PC-3 (cell line): Measurements from ENCODE around the gene ZNF512B. TPM values are rescaled to one million over a fixed set of nuclear protein-coding genes. Genes with fewer than 3 reads are reported as not detected.

Experiments used
- ATAC-seq: fragments of 200-7000 bp; cut with Tn5 transposase; 2 replicates; pipeline ENCODE4 v1.9.1; 2020; ENCODE audit warnings: mild to moderate bottlenecking, moderate library complexity
- BruUV-seq: library from RNA; stranded (reverse); fragments of 400-500 nt; replicated peaks from 2 replicates; lab custom pipeline; 2021; lab: Mats Ljungman, UMichigan
- CTCF ChIA-PET: fragments of 300-600 bp; sonication (Branson Sonifier 250); formaldehyde crosslinking; loops from one replicate; lab custom pipeline; 2022; ENCODE audit warnings: antibody characterized with exemption; lab: Charles Lee
- POLR2A ChIA-PET: fragments of 300-600 bp; sonication (Branson Sonifier 250); formaldehyde crosslinking; loops from one replicate; lab custom pipeline; 2022; ENCODE audit warnings: antibody characterized with exemption; ENCODE audit not compliant: unreplicated experiment; lab: Charles Lee
- DNase-seq: peaks from one replicate; pipeline ENCODE4 v3.0.0-alpha.2; 2015
- H2AFZ ChIP-seq: fragments of 300-600 bp; sonication (generic); 2 replicates; pipeline ENCODE4 v1.6.0; 2016; ENCODE audit warnings: antibody characterized with exemption, low read length
- H3F3A ChIP-seq: fragments of 300-600 bp; sonication (generic); one replicate; pipeline ENCODE4 v1.6.0; 2017; ENCODE audit warnings: antibody characterized with exemption, low read length, control low read depth, mild to moderate bottlenecking; ENCODE audit not compliant: unreplicated experiment
- H3K27ac ChIP-seq: fragments of 300-600 bp; sonication (generic); 2 replicates; pipeline ENCODE4 v1.5.1; 2016; ENCODE audit warnings: mild to moderate bottlenecking, low read length
- H3K27me3 ChIP-seq: fragments of 300-600 bp; sonication (generic); 2 replicates; pipeline ENCODE4 v1.6.1; 2016; ENCODE audit warnings: low read length, mixed read lengths
- H3K36me3 ChIP-seq: fragments of 300-600 bp; sonication (generic); 2 replicates; pipeline ENCODE4 v1.6.1; 2016; ENCODE audit warnings: low read depth, mixed run types, low read length, mixed read lengths
- H3K4me1 ChIP-seq: fragments of 300-600 bp; sonication (generic); 2 replicates; pipeline ENCODE4 v1.5.1; 2016; ENCODE audit warnings: low read length; ENCODE audit not compliant: insufficient read depth
- H3K4me2 ChIP-seq: fragments of 300-600 bp; sonication (generic); 2 replicates; pipeline ENCODE4 v1.6.0; 2016; ENCODE audit warnings: low read length
- H3K4me3 ChIP-seq: fragments of 300-600 bp; sonication (generic); 2 replicates; pipeline ENCODE4 v1.5.1; 2016; ENCODE audit warnings: mild to moderate bottlenecking, low read length, mixed read lengths
- H3K79me2 ChIP-seq: fragments of 300-600 bp; sonication (generic); 2 replicates; pipeline ENCODE4 v1.6.1; 2017; ENCODE audit warnings: low read length, mixed read lengths
- H3K9ac ChIP-seq: fragments of 300-600 bp; sonication (generic); 2 replicates; pipeline ENCODE4 v1.6.0; 2016; ENCODE audit warnings: mild to moderate bottlenecking, low read length
- H3K9me2 ChIP-seq: fragments of 300-600 bp; sonication (generic); replicated peaks from 2 replicates; pipeline ENCODE4 v1.6.1; 2016; ENCODE audit warnings: mixed run types, low read length, mixed read lengths
- H3K9me3 ChIP-seq: fragments of 300-600 bp; sonication (generic); 2 replicates; pipeline ENCODE4 v1.6.1; 2016; ENCODE audit warnings: low read length, mixed read lengths
- H4K20me1 ChIP-seq: fragments of 300-600 bp; sonication (generic); 2 replicates; pipeline ENCODE4 v1.6.1; 2016; ENCODE audit warnings: low read length, mixed read lengths
- EZH2 ChIP-seq: fragments of 300-600 bp; sonication (generic); IDR thresholded peaks from one replicate; pipeline ENCODE4 v1.6.1; 2017; ENCODE audit warnings: antibody characterized with exemption, mild to moderate bottlenecking, low read length; ENCODE audit not compliant: unreplicated experiment
- EZH2phosphoT487 ChIP-seq: fragments of 300-600 bp; sonication (generic); IDR thresholded peaks from 2 replicates; pipeline ENCODE4 v1.6.1; 2018; ENCODE audit warnings: mild to moderate bottlenecking, antibody characterized with exemption, low read length, borderline replicate concordance
- intact Hi-C: fragments of 100-400 bp; cut with micrococcal nuclease; formaldehyde crosslinking; loops from 2 replicates; pipeline ENCODE4 v1.9.0; 2023
- microRNA-seq: library from miRNA; unstranded; fragments of <30 nt; microRNA quantifications from one replicate; pipeline ENCODE4 v1.1.0, GENCODE V29; 2020; ENCODE audit not compliant: unreplicated experiment
- total RNA-seq: library from RNA; depleted of rRNA; stranded (reverse); fragments of >200 nt; gene quantifications from 2 replicates; pipeline ENCODE4 v1.2.3, GENCODE V29; 2014; rRNA removed
- TF ChIP-seq, protein P1 (sequence below): fragments of 300-600 bp; sonication (generic); conservative IDR thresholded peaks from 2 replicates; pipeline ENCODE4 v1.5.1; 2017; ENCODE audit warnings: antibody characterized with exemption, low read depth, mild to moderate bottlenecking, low read length

Gene ZNF512B
- total RNA-seq, 1 experiment from 2014 or later: 18.0 TPM

DNA sequence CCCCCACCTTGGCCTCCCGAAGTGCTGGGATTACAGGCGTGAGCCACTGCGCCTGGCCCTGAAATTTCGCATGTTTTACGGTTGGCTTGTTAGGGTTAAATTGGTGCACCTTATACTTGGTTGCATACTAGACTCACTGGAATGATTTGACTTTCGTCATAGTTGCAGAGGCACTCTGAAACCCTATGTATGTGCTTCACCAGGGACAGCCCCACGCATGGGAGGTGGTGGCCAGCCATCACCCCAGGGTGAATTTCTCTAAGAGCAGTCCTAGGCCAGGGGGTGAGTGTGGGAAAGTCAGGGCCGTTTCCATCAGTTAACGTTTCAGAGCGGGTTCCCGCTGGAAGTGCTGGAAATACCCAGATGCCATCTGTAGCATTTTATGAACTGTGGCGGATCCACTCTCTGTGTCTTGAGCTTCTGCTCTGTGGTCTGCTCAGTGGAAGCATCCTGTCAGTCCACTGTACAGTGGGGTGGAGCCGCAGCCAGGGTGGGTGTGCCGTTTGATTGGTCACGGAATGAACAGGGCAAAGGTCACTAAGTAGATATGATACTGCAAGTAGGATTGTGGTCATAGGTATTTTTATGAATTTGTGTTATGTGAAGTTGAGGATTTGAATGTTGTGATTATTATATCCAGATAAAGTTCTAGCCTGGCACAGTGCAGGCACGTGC is 61.6 kb downstream of the ZNF512B start:
- peaks cover 95% of the 10 kb centered on the region for H3K79me2 ChIP-seq
- ChIA-PET POLR2A (no interaction called here), CTCF (interaction anchor here (0.7 kb wide), 1 partner anchor 48 kb away, joined by 3 read pairs; the partner anchor contains the start of gene UCKL1)
- TF ChIP-seq EZH2phosphoT487 (no peak), EZH2 (no peak)
- TF ChIP-seq, protein P1, sequence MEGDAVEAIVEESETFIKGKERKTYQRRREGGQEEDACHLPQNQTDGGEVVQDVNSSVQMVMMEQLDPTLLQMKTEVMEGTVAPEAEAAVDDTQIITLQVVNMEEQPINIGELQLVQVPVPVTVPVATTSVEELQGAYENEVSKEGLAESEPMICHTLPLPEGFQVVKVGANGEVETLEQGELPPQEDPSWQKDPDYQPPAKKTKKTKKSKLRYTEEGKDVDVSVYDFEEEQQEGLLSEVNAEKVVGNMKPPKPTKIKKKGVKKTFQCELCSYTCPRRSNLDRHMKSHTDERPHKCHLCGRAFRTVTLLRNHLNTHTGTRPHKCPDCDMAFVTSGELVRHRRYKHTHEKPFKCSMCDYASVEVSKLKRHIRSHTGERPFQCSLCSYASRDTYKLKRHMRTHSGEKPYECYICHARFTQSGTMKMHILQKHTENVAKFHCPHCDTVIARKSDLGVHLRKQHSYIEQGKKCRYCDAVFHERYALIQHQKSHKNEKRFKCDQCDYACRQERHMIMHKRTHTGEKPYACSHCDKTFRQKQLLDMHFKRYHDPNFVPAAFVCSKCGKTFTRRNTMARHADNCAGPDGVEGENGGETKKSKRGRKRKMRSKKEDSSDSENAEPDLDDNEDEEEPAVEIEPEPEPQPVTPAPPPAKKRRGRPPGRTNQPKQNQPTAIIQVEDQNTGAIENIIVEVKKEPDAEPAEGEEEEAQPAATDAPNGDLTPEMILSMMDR: no peak
- no peak overlapping the region for H2AFZ ChIP-seq
- H3K4me2 ChIP-seq: no peak overlapping the region
- H3K9me2 ChIP-seq: no peaks in the 10 kb centered on the region
- no peaks in the 10 kb centered on the region for H3K9me3 ChIP-seq
- peaks cover 7% of the 10 kb centered on the region for H3F3A ChIP-seq
- peaks cover 13% of the 10 kb centered on the region; the same call in 1 of the 2 replicates for H4K20me1 ChIP-seq
- no peak overlapping the region for H3K4me3 ChIP-seq
- peaks cover 39% of the 10 kb centered on the region for H3K4me1 ChIP-seq
- H3K36me3 ChIP-seq: 0 out of 2 replicates have a peak, but pooled peaks cover 3% of the 10 kb centered on the region
- H3K9ac ChIP-seq: no peak overlapping the region
- H3K27ac ChIP-seq: no peak overlapping the region
- no peak for ATAC-seq
- H3K27me3 ChIP-seq: no peaks in the 10 kb centered on the region
- DNase-seq: no peak
- no TSS peak for BruUV-seq
- intact Hi-C loops: no loop called here

Small RNA genes within 50 kb of the gene (microRNA-seq; reads per million reads assigned to microRNA genes)
- gene MIR1914 (2.0 reads per million), gene MIR647 (not detected), gene MIR941-1 (not detected), gene MIR941-2 (not detected), gene MIR941-3 (not detected), gene MIR941-4 (not detected), gene MIR941-5 (not detected)

Other genes starting within 250 kb of the ZNF512B start
- gene LIME1, start 233.3 kb downstream of the ZNF512B start, total RNA-seq: 17.3 and 18.6 TPM in 2 replicates
- 116 TPM in 2 replicates for gene SLC2A4RG, start 230.2 kb downstream of the ZNF512B start, total RNA-seq
- 2.8 and 7.3 TPM in 2 replicates for gene ZBTB46, start 138.7 kb downstream of the ZNF512B start, total RNA-seq
- gene ABHD16B, start 108.4 kb downstream of the ZNF512B start, total RNA-seq: not detected in 2 replicates
- 147 and 167 TPM in 2 replicates for gene TPD52L2, start 104.7 kb downstream of the ZNF512B start, total RNA-seq
- 73.7 and 80.1 TPM in 2 replicates for gene DNAJC5, start 74.8 kb downstream of the ZNF512B start, total RNA-seq
- gene UCKL1, start 13.5 kb downstream of the ZNF512B start, total RNA-seq: 37.2 and 47.4 TPM in 2 replicates
- gene SAMD10, start 9.7 kb upstream of the ZNF512B start, total RNA-seq: 7.4 and 13.4 TPM in 2 replicates
- 67.1 and 87.2 TPM in 2 replicates for gene PRPF6, start 11.2 kb upstream of the ZNF512B start, total RNA-seq
- 2.1 and 3.4 TPM in 2 replicates for gene C20orf204, start 66.3 kb upstream of the ZNF512B start, total RNA-seq
- 1.1 and 1.5 TPM in 2 replicates for gene SOX18, start 79.7 kb upstream of the ZNF512B start, total RNA-seq
- gene TCEA2, start 93.3 kb upstream of the ZNF512B start, total RNA-seq: 19.1 and 23.4 TPM in 2 replicates
- gene RGS19, start 109.6 kb upstream of the ZNF512B start, total RNA-seq: 43.2 and 54.3 TPM in 2 replicates
- 5.6 and 7.4 TPM in 2 replicates for gene OPRL1, start 110.2 kb upstream of the ZNF512B start, total RNA-seq
- gene LKAAEAR1, start 114.5 kb upstream of the ZNF512B start, total RNA-seq: 0.98 and 1.1 TPM in 2 replicates
- not detected in 2 replicates for gene NPBWR2, start 137.6 kb upstream of the ZNF512B start, total RNA-seq
- gene MYT1, start 194.5 kb upstream of the ZNF512B start, total RNA-seq: 0.22 and 0.29 TPM in 2 replicates